Large intestine (tissue), 12 donors: ENCODE results near the gene ANTXR2. TPM values are rescaled to one million over a fixed set of nuclear protein-coding genes. Genes with fewer than 3 reads are reported as not detected.
A peak's percentile ranks its signal among the peaks of the same experiment; 100 is the strongest.
"Not testable (repeated sequence)": the region's sequence is repeated elsewhere in the genome, so short reads cannot be mapped to it uniquely, and the experiment has no call there.

ENCODE experiments used
- DNase-seq, 2 donors: peaks; one replicate each; pipeline versions ENCODE4 v3.0.0 to v3.0.0-alpha.2; 2013
- H3K27ac ChIP-seq: one replicate; pipeline ENCODE4 v1.5.1; 2013; ENCODE audit warnings: low read length
- H3K27me3 ChIP-seq: 2 replicates; pipeline ENCODE4 v1.6.1; 2013; ENCODE audit warnings: low read length; ENCODE audit not compliant: control insufficient read depth, insufficient read depth
- H3K36me3 ChIP-seq: 2 replicates; pipeline ENCODE4 v1.6.1; 2013; ENCODE audit warnings: low read length; ENCODE audit not compliant: control insufficient read depth, insufficient read depth
- H3K4me1 ChIP-seq: one replicate; pipeline ENCODE4 v1.6.1; 2013; ENCODE audit warnings: low read length; ENCODE audit not compliant: control insufficient read depth, insufficient read depth
- H3K4me3 ChIP-seq: one replicate; pipeline ENCODE4 v1.5.1; 2013; ENCODE audit warnings: low read length
- H3K9me3 ChIP-seq: one replicate; pipeline ENCODE4 v1.6.1; 2013; ENCODE audit warnings: mild to moderate bottlenecking, low read depth, low read length, moderate library complexity; ENCODE audit not compliant: control insufficient read depth
- WGBS: methylation state at CpG from one replicate; pipeline ENCODE4 v1.1.5; 2013; ENCODE audit warnings: low lambda C conversion rate; ENCODE audit not compliant: insufficient coverage; 5-methylcytosine and 5-hydroxymethylcytosine counted together
- long read RNA-seq, 11 donors: transcript quantifications; one replicate each; lab custom pipeline, GENCODE V29; 2026
- polyA plus RNA-seq: library from polyadenylated mRNA; unstranded; fragments of 120-200 nt; gene quantifications from one replicate; pipeline ENCODE4 v1.2.1, GENCODE V29; 2013

Gene ANTXR2
- polyA plus RNA-seq = 36.3 TPM
- long read RNA-seq, donor 1, full-length matches to known transcripts = 3 of 3 reads
- long read RNA-seq, donor 1, partial matches to known transcripts = 0 of 3 reads
- long read RNA-seq, donor 1, other reads (novel, unspliced or antisense) = 0 of 3 reads
- long read RNA-seq, donor 2, full-length matches to known transcripts = 3 of 3 reads
- long read RNA-seq, donor 2, partial matches to known transcripts = 0 of 3 reads
- long read RNA-seq, donor 2, other reads (novel, unspliced or antisense) = 0 of 3 reads
- long read RNA-seq, donor 3, full-length matches to known transcripts = 6 of 6 reads
- long read RNA-seq, donor 3, partial matches to known transcripts = 0 of 6 reads
- long read RNA-seq, donor 3, other reads (novel, unspliced or antisense) = 0 of 6 reads
- long read RNA-seq, donor 4, full-length matches to known transcripts = 1 of 1 reads
- long read RNA-seq, donor 4, partial matches to known transcripts = 0 of 1 reads
- long read RNA-seq, donor 4, other reads (novel, unspliced or antisense) = 0 of 1 reads
- long read RNA-seq, donor 5, full-length matches to known transcripts = 10 of 10 reads
- long read RNA-seq, donor 5, partial matches to known transcripts = 0 of 10 reads
- long read RNA-seq, donor 5, other reads (novel, unspliced or antisense) = 0 of 10 reads
- long read RNA-seq, donor 6, full-length matches to known transcripts = 4 of 4 reads
- long read RNA-seq, donor 6, partial matches to known transcripts = 0 of 4 reads
- long read RNA-seq, donor 6, other reads (novel, unspliced or antisense) = 0 of 4 reads
- long read RNA-seq, donor 7 = 0 reads
- long read RNA-seq, donor 8, full-length matches to known transcripts = 5 of 5 reads
- long read RNA-seq, donor 8, partial matches to known transcripts = 0 of 5 reads
- long read RNA-seq, donor 8, other reads (novel, unspliced or antisense) = 0 of 5 reads
- long read RNA-seq, donor 9, full-length matches to known transcripts = 3 of 3 reads
- long read RNA-seq, donor 9, partial matches to known transcripts = 0 of 3 reads
- long read RNA-seq, donor 9, other reads (novel, unspliced or antisense) = 0 of 3 reads
- long read RNA-seq, donor 10, full-length matches to known transcripts = 1 of 1 reads
- long read RNA-seq, donor 10, partial matches to known transcripts = 0 of 1 reads
- long read RNA-seq, donor 10, other reads (novel, unspliced or antisense) = 0 of 1 reads
- long read RNA-seq, donor 11, full-length matches to known transcripts = 3 of 3 reads
- long read RNA-seq, donor 11, partial matches to known transcripts = 0 of 3 reads
- long read RNA-seq, donor 11, other reads (novel, unspliced or antisense) = 0 of 3 reads

DNA sequence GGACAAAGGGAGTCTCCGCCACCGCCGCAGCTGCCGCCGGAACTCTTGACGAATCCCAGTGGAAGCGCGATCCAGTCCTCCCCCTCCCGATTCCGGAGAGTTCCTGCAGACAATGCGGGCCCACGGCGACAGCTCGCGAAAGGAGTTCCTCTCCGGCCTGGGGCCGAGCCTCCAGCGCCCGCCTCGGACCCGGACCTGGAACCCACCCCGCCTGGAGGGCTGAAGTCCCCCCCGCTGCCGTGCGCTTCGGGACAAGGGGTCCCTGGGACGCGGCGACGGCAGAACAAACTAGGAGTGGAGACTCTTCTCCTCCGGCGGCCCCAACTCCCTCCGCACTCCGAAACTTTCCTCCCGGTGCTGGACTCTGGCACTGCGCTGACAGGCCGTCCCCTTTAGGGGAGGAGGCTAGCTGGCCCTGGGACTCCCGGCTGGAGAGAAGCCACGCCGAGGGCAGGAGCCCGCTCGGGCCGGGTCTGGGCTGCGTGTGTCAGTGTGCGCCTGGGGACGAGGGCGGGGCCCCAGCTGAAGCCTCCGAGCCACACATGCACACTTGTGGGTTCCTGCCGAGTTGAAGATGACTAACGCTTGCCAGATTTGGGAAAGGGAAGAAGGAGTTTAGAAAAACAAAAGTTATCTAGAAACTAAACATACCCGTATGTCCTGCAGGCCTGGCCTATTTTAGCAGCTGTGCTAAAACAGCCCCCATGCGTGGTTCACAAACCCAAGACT is at the start of gene ANTXR2:
TSS of gene ANTXR2 (minus strand) at position 486 of the 729 bp plus-strand sequence. CDS start 669 bp downstream, outside the sequence.
- Histone ChIP-seq H3K9me3 (no peaks in the 10 kb centered on the region), H3K27me3 (no peaks in the 10 kb centered on the region), H3K4me1 (peaks cover 9% of the 10 kb centered on the region), H3K27ac (peak within 1 kb of the TSS; percentile 89), H3K36me3 (peaks cover 5% of the 10 kb centered on the region), H3K4me3 (peak within 1 kb of the TSS; percentile 73)
- 40% methylated on average over 1 of the region's 52 CpGs for WGBS
- DNase-seq = peak; percentile 69 to 87

DNA sequence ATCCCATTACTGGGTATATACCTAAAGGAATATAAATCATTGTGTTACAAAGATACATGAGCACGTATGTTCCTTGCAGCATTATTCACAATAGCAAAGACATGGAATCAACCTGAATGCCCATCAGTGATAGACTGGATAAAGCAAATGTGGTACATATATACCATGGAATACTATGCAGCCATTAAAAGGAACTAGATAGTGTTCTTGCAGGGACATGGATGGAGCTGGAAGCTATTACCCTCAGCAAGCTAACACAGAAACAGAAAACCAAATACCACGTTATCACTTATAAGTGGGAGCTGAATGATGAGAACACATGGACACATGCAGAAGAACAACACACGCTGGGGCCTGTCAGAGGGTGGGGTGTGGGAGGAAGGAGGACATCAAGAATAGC is 48.8 kb upstream of the ANTXR2 start:
- not testable (repeated sequence) for DNase-seq, H3K36me3 ChIP-seq, H3K27me3 ChIP-seq, H3K27ac ChIP-seq, H3K9me3 ChIP-seq, H3K4me3 ChIP-seq, H3K4me1 ChIP-seq
- WGBS = 100% methylated on average over 1 of the region's 3 CpGs

DNA sequence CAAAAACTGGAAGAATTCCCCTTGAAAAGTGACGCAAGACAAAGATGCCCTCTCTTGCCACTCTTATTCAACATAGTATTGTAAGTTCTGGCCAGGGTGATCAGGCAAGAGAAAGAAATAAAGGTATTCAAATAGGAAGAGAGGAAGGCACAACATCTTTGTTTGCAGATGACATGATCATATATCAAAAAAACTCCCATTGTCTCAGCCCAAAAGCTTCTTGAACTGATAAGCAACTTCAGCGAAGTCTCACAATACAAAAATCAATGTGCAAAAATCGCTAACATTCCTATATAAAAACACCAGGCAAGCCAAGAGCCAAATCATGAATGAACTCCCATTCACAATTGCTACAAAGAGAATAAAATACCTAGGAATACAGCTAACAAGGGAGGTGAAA is 46.6 kb upstream of the ANTXR2 start:
- DNase-seq, H3K4me3 ChIP-seq, H3K36me3 ChIP-seq, H3K9me3 ChIP-seq, H3K27me3 ChIP-seq, H3K27ac ChIP-seq, H3K4me1 ChIP-seq: not testable (repeated sequence)
- WGBS = no CpG with 5 or more reads among the region's 3 CpGs

DNA sequence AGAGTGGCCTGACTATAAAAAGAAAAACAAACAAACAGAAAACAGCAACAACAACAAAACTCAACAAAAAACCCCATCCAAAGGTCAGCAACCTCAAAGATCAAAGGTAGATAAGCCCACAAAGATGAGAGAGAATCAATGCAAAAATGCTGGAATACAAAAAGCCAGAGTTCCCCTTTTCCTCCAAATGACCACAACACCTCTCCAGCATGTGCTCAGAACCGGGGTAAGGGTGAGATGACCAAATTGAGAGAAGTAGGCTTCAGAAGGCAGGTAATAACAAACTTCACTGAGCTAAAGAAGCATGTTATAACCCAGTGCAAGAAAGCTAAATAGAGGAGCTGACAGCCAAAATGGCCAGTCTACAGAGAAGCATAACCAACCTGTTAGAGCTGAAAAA is 43.5 kb upstream of the ANTXR2 start:
- WGBS = no CpG with 5 or more reads among the region's 1 CpG
- Histone ChIP-seq H3K27ac (no peak overlapping the region), H3K27me3 (no peaks in the 10 kb centered on the region), H3K36me3 (no peaks in the 10 kb centered on the region), H3K4me1 (no peaks in the 10 kb centered on the region), H3K9me3 (no peaks in the 10 kb centered on the region), H3K4me3 (no peak overlapping the region)
- DNase-seq = no peak

DNA sequence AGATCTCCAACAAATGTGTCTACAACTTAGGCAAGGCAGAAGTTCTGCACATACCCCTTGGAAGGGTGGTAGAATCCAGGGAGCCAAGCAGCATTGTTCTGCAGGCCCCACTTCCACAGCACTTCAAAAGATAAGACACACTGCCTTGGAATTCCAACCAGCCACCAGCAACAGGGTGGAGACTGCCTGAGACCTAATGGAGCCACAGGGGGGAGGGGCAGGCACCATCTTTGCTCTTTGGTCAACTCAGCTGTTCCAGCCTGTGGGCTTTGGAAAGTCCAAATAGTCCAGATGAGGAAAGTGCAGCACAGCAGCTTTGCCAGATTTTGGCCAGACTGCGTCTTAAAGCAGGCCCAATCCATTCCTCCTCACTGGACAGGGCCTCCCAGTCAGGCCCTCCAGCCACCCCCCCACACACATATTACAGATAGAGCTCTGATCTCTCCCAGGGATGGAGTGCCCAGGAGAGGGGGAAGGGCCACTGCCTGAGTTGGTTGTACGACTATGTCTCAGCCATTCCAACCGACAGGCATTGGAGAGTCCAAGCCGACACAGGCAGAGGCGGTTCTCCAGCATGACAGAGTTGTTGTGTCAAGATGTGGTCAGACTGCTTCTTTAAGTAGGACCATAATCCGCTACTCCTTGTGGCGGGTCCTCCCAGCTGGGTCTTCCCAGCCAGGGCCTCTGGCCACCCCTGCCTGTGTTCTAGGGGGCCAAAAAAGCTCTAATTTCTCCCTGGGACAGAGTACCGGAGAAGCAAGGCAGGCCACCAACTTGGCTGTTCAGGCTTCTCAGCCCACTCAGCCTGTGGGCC is 42.5 kb upstream of the ANTXR2 start:
- H3K36me3 ChIP-seq = no peaks in the 10 kb centered on the region
- no CpG with 5 or more reads among the region's 8 CpGs for WGBS
- H3K27ac ChIP-seq = no peak overlapping the region
- no peak for DNase-seq
- no peaks in the 10 kb centered on the region for H3K27me3 ChIP-seq
- H3K4me1 ChIP-seq = no peaks in the 10 kb centered on the region
- H3K9me3 ChIP-seq = no peaks in the 10 kb centered on the region
- no peak overlapping the region for H3K4me3 ChIP-seq

DNA sequence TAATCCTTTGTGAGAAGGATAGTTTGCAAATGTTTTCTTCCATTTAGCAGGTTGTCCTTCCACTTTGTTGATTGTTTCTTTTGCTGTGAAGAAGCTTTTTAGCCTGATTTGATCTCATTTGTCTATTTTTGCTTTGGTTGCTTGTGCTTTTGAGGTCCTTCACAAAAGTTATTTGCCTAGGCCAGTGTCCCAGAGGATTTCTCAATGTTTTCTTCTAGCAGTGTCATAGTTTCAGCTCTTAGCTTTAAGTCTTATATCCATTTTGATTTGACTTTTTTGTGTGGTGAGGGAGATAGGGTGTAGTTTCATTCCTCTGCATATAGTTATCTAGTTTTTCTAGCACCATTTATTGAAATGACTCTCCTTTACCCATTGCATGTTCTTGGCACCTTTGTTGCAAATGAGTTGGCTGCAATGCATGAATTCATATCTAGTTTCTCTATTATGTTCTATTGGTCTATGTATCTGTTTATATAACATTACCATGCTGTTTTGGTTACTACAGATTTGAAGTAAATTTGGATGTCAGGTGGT is 41.8 kb upstream of the ANTXR2 start:
- no peaks in the 10 kb centered on the region for H3K27me3 ChIP-seq
- H3K4me1 ChIP-seq = no peaks in the 10 kb centered on the region
- H3K36me3 ChIP-seq = no peaks in the 10 kb centered on the region
- H3K4me3 ChIP-seq = no peak overlapping the region
- H3K9me3 ChIP-seq = no peaks in the 10 kb centered on the region
- DNase-seq = no peak
- H3K27ac ChIP-seq = no peak overlapping the region

DNA sequence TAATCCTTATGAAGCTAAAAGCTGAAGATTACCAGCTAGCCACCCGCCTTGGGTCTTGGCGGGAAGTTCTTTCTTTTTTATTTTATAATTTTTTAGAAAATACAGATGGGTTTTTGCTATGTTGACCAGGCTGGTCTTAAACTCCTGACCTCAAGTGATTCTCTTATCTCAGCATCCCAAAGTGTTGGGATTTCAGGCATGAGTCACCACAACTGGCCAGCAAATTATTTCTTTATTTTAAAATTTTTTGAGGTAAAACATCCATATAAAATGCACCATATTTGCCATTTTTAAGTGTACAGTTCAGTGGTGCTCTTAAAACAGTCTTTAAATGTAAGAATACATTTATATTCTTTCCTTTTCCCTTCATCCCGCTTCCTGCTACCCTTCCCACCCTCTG is 40.6 kb upstream of the ANTXR2 start:
- DNase-seq = no peak
- WGBS = no CpG with 5 or more reads among the region's 3 CpGs
- Histone ChIP-seq H3K4me1 (no peaks in the 10 kb centered on the region), H3K27me3 (no peaks in the 10 kb centered on the region), H3K27ac (no peak overlapping the region), H3K36me3 (no peaks in the 10 kb centered on the region), H3K4me3 (no peak overlapping the region), H3K9me3 (no peaks in the 10 kb centered on the region)

DNA sequence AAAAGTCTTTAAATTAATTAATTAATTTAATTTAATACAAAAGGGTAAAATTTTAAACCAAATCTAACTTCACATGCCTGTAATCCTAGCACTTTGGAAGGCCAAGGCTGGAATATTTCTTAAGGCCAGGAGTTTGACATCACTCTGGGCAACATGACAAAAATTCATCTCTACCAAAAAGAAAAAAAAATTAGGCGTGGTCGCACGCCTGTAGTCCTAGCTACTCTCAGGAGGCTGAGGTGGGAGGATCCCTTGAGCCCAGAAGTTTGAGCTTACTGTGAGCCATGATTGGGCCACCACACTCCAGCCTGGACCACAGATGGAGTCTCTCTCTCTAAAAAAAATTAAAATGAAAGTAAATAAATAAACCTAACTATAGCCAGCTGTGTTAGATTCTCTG is 39.2 kb upstream of the ANTXR2 start:
- no peak for DNase-seq
- WGBS = no CpG with 5 or more reads among the region's 3 CpGs
- H3K4me1 ChIP-seq = no peaks in the 10 kb centered on the region

DNA sequence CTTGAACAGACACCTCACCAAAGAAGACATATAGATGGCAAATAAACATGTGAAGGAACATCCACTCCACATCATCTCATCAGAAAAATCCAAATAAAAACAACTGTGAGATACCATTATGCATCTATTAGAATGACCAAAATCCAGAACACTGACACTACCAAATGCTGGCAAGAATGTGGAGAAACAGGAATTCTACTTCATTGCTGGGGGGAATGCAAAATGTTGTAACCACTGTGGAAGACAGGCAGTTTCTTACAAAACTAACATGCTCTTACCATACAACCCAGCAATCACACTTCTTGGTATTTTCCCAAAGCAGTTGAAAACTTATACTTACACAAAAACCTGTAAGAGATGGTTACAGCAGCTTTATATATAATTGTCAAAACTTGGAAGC is 38.2 kb upstream of the ANTXR2 start:
- H3K4me1 ChIP-seq = no peaks in the 10 kb centered on the region

More for the DNA sequence above, 39.2 kb upstream of the ANTXR2 start:
- no peaks in the 10 kb centered on the region for H3K27me3 ChIP-seq
- H3K36me3 ChIP-seq = no peaks in the 10 kb centered on the region
- H3K4me3 ChIP-seq = no peak overlapping the region
- H3K9me3 ChIP-seq = peaks cover 7% of the 10 kb centered on the region
- no peak overlapping the region for H3K27ac ChIP-seq

More for the DNA sequence above, 38.2 kb upstream of the ANTXR2 start:
- no peaks in the 10 kb centered on the region for H3K27me3 ChIP-seq
- DNase-seq = no peak
- peaks cover 13% of the 10 kb centered on the region for H3K9me3 ChIP-seq
- no peak overlapping the region for H3K4me3 ChIP-seq
- no peak overlapping the region for H3K27ac ChIP-seq
- no peaks in the 10 kb centered on the region for H3K36me3 ChIP-seq
